Nephron progenitor cell (in vitro differentiated cells): Measurements from ENCODE around the gene ZFTA.
A peak's percentile ranks its signal among the peaks of the same experiment; 100 is the strongest.

Source experiments
- DNase-seq: peaks from one replicate; pipeline ENCODE4 v3.0.0; 2021
- H3K27ac Mint-ChIP-seq: 2 replicates; pipeline ENCODE4 v1.8.0; 2021; ENCODE audit warnings: mild to moderate bottlenecking, moderate library complexity, mixed read lengths
- H3K27me3 Mint-ChIP-seq: 2 replicates; pipeline ENCODE4 v1.8.0; 2021; ENCODE audit warnings: mild to moderate bottlenecking, low read depth, mixed read lengths; ENCODE audit not compliant: poor library complexity
- H3K36me3 Mint-ChIP-seq: 2 replicates; pipeline ENCODE4 v1.8.0; 2021; ENCODE audit warnings: low read depth, mixed read lengths
- H3K4me1 Mint-ChIP-seq: 2 replicates; pipeline ENCODE4 v1.8.0; 2021; ENCODE audit warnings: mixed read lengths
- H3K4me3 Mint-ChIP-seq: 2 replicates; pipeline ENCODE4 v1.8.0; 2021; ENCODE audit warnings: mild to moderate bottlenecking, moderate library complexity, mixed read lengths
- H3K9me3 Mint-ChIP-seq: 2 replicates; pipeline ENCODE4 v1.8.0; 2021; ENCODE audit warnings: mild to moderate bottlenecking, moderate library complexity, mixed read lengths
- CTCF ChIP-seq: fragments of 200-600 bp; sonication (generic); IDR thresholded peaks from 2 replicates; pipeline ENCODE4 v1.5.0; 2021; ENCODE audit warnings: antibody characterized with exemption

The ZFTA gene

GRCh38 chr11:63762654-63763495 lies 5.7 kb downstream of the ZFTA start:
- Mint-ChIP-seq H3K9me3 (no peaks in the 10 kb centered on the region), H3K36me3 (peaks cover 14% of the 10 kb centered on the region), H3K4me3 (peak overlapping the region; percentile 85), H3K27ac (no peak overlapping the region), H3K4me1 (peaks cover 51% of the 10 kb centered on the region), H3K27me3 (no peaks in the 10 kb centered on the region)
- DNase-seq = peak; percentile 67
- TF ChIP-seq CTCF = no peak

GRCh38 chr11:63761931-63762653 lies 6.5 kb downstream of the ZFTA start:
- peaks cover 19% of the 10 kb centered on the region for H3K36me3 Mint-ChIP-seq
- H3K27ac Mint-ChIP-seq = peak overlapping the region; percentile 30
- no peaks in the 10 kb centered on the region for H3K9me3 Mint-ChIP-seq
- H3K4me3 Mint-ChIP-seq = peak overlapping the region; percentile 85
- peak; percentile 40 for DNase-seq
- no peaks in the 10 kb centered on the region for H3K27me3 Mint-ChIP-seq
- TF ChIP-seq CTCF = no peak
- peaks cover 44% of the 10 kb centered on the region for H3K4me1 Mint-ChIP-seq

GRCh38 chr11:63761188-63761587 lies 7.4 kb downstream of the ZFTA start:
- no peak for DNase-seq
- H3K27ac Mint-ChIP-seq = no peak overlapping the region
- H3K4me3 Mint-ChIP-seq = peak overlapping the region; percentile 85
- H3K4me1 Mint-ChIP-seq = peaks cover 35% of the 10 kb centered on the region
- no peak for TF ChIP-seq CTCF
- H3K36me3 Mint-ChIP-seq = peaks cover 27% of the 10 kb centered on the region
- H3K27me3 Mint-ChIP-seq = no peaks in the 10 kb centered on the region
- H3K9me3 Mint-ChIP-seq = no peaks in the 10 kb centered on the region

- H3K4me3 Mint-ChIP-seq = no peak overlapping the region
- no peak for DNase-seq
- H3K27me3 Mint-ChIP-seq = no peaks in the 10 kb centered on the region
- peaks cover 29% of the 10 kb centered on the region for H3K4me1 Mint-ChIP-seq
- peaks cover 27% of the 10 kb centered on the region for H3K36me3 Mint-ChIP-seq
- H3K9me3 Mint-ChIP-seq = no peaks in the 10 kb centered on the region
- TF ChIP-seq CTCF = no peak
- H3K27ac Mint-ChIP-seq = no peak overlapping the region
Measured at GRCh38 chr11:63760487-63761079, 8.0 kb downstream of the ZFTA start.

- peak; percentile 17 for DNase-seq
Measured at GRCh38 chr11:63756919-63757761, 11.4 kb downstream of the ZFTA start.

More at GRCh38 chr11:63756919-63757761, 11.4 kb downstream of the ZFTA start:
- no peak overlapping the region for H3K27ac Mint-ChIP-seq
- H3K27me3 Mint-ChIP-seq = no peaks in the 10 kb centered on the region
- no peak for TF ChIP-seq CTCF
- peaks cover 49% of the 10 kb centered on the region for H3K36me3 Mint-ChIP-seq
- H3K4me1 Mint-ChIP-seq = peaks cover 20% of the 10 kb centered on the region
- H3K9me3 Mint-ChIP-seq = no peaks in the 10 kb centered on the region
- H3K4me3 Mint-ChIP-seq = no peak overlapping the region
